HG03159 (cell line): ENCODE data around the gene FRAS1.
"Not testable (repeated sequence)": the region's sequence is repeated elsewhere in the genome, so short reads cannot be mapped to it uniquely, and the experiment has no call there.

ENCODE experiments used
- ATAC-seq: cut with Tn5 transposase; IDR thresholded peaks from one replicate; pipeline ENCODE4 v1.9.1; 2021; ENCODE audit warnings: mild to moderate bottlenecking, moderate library complexity; ENCODE audit not compliant: unreplicated experiment

FRAS1 gene

DNA sequence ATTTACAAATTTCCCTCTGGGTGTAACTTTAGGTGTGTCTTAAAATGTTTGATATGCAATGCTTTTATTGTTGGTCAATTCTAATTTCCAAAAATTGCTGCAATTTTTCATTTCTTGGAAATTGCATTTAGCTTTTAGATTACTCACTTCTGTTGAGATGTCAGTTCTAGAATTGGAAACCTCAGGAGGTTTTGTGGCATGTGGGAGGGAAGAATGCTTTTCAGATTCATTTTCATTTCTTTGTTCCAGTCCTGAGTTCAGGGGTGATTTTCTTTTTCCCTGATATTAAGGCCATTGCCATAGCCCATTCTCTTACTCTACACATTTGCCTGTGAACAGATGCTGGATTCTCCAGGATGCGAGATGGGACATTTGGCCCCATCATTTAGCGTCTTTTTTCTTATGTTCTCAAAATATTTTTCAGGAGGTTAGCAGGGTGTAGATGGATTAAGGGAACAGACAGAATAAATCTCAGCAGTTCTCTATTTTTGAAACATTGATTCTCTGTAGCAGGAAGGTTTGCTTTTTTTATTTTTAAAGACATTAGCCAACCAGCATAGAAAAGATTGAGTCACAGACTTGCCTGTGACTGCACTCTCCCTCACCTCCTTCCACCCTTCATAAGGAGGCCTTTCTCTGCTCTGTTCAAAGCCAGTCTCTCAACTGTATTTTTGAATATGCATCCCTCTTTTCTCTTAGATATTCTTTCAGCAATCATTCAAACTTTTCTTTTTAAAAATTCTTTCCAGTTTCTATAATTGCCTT lies 256.0 kb downstream of the FRAS1 start:
- no peak for ATAC-seq

DNA sequence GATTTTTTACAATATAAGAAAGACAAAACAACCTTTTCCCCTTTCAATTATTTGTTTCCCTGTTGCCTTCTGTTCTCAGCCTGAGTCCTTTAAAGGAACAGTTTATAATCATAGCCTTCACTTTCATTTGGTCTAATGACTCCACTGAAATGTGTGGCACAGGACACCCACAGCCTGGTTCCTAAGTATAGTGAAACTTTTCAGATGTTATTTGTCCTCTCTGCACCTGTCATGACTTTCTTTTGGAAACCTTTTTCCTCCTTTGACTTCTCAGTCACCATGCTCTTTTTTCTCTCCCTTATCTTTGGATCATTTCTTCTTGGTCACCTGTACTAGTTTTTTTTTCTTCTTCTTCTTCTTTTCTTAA lies 256.6 kb downstream of the FRAS1 start:
- no peak for ATAC-seq

DNA sequence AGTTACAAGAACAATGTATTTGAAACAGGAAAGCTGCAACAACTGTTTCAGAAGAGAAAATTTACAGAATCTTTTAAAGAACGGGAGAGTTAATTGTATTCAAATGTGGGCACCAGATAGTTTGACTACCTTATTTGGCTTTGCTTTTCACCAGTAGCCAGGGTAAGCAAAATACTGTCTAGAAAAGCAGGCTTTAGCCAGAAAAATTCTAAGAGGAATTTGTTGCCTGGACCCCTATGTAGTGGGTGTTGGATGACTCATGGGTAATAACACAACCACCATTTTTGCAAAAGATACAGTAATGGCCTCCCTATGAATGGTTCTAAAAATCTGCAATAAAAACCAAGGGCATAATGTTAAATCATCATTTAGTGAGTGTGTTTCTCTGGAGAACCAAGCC lies 261.0 kb downstream of the FRAS1 start:
- no peak for ATAC-seq

DNA sequence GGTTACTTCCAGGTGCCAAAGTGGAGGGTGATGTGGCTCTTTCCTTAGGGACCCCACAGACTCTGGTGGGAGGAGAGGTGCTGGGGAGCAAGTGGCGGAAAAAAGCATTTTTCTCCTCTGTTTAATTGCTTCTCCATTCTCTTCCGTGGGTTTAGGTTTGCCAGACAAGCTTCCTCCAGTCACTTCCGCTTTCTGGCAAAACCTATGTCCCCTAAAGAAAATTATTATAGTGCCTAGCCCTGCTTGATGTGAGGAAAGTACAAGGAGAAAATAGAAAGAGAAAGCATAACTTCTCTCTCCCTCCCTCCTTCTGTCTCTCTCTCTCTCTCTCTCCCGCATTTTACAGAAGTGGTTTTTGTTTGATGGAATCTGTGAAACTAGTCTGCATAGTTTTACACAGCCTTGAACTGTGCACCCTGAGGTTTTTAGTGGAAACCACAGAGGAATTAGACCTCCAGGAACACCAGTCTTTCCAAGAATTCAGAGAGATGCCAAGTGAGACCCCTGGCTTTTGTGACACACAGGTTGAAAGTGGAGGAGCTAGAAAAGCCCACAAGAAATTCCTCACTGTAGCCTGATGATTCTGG lies 263.3 kb downstream of the FRAS1 start:
- ATAC-seq, result no peak

DNA sequence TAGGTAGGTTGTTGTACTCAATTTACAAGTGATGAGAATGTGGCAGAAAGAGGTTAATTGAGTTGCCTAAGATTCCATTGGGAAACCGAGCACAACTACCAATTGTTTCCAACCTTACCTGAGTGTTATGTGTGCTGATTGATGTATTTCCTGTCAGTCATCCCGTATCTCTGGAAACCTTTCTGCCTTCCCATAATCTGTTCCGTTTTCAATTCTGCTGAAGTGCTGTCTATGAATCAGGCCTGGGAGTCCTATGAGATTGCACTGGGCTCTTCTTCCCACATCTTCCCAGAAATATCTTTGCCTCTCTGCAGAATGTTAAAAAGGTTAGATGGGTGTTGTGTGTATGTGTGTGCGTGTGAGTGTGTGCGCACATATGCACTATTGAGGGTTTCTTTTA lies 264.9 kb downstream of the FRAS1 start:
- ATAC-seq, result no peak

DNA sequence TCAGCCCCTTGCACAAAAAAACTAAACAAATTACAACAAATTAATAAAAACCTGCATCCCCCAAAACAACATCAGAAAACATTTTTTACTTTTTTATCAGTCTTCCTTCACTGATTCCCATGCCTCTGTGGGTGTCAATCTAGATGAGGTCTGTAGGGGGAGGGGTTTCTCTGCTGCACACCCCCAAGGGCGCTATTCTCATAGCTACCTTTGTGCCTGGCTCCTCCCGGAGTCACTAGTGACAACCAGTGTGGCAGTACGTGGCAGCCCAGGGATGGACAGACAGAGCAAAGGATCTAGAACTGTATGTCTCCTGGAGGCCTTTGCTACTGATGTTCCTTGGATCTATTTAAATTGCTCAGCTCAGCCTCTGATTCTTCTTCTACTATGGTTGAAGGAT lies 266.3 kb downstream of the FRAS1 start:
- ATAC-seq, result no peak

DNA sequence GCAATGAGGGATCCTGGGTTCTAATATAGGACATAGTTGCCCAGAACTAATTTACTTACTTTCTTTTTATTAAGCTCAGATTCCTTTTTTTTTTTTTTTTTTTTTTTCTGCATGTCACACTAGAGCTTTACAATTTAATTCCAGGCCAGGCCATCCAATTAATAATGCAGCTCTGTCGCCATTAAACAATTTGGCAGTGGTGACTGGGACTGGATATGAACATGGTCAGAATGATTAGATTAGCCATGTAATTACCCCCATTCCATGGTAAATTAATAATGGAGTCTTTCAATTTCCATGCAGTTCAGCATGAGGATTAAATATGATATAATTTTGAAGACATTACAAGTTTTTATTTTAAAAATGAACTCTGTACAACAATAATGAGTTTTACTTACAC lies 267.5 kb downstream of the FRAS1 start:
- ATAC-seq, result no peak

DNA sequence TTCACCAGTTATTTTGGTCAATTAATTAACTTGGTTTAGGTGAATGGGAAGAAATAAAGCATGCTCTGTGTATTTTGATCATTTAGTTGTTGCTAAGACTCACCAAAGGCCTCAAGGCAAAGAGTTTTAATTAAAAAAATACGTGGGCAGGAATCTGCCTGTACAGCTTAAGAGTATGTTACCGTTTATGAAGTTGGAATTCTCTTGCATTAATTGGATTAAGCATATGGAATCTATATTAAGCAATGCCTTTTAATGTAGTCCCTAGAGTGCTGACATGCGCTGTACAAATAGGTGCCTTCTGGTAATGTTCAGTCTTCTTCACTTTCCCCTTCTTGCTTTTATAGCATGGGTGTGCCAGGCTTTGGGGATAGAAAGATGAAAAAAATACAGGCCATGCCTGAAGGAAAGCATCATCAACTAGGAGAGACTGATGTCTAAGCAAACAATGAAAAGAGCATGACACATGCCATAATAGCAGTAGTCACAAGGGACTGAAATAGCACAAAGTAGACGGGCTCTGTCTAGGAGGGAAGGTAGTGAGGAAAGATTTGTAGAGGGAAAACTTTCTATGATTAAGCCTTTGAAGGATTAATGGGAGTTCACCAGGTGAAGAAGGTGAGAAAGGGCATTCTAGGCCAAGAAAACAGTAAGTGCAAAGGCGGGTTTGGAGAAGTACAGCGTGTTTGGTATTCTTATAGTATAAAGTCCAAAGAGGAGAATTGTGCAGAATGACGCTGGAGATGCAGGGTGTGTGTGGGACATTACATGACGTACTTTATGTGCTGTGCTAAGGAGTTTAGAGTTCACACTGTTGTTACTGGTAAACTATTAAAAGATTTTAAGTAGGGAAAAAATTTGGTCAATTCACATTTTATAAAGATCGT lies 268.4 kb downstream of the FRAS1 start:
- no peak for ATAC-seq

DNA sequence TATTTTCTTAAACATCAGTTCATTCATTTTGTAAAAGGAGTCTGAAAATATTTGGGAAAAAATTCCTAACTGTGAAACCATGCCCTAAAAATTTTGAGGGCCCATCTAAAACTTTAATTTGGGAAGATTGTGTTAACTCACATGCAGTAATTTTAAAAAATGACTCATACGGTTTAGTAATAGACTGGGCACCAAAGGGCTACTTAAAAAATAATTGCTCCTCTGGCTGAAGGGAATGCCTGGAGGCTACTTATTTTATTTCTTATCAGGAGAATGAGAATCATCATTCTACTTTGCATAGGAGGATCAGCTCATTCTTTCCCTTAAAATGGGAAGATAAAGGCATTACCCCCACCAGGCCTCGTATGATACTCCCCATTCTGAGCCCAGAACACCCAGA lies 271.5 kb downstream of the FRAS1 start:
- not testable (repeated sequence) for ATAC-seq

DNA sequence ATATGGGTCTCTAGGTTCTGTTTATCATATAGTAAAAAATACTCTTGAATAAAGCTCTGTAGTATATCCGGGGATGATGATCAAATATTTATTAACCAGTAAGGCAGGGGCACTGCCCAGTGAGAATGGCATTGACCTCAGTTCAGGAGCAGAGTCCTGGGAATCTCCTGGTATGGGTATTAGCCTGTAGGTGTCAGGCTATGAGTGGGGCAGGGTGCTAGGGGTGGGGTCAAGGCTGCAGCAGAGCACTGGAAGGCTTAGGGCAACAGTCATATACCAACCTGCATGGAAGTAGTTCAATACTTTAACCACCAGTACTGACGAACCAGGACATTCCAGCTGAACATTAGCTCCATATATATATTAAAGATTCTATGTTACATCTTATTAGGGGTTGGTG lies 274.1 kb downstream of the FRAS1 start:
- ATAC-seq, result no peak

DNA sequence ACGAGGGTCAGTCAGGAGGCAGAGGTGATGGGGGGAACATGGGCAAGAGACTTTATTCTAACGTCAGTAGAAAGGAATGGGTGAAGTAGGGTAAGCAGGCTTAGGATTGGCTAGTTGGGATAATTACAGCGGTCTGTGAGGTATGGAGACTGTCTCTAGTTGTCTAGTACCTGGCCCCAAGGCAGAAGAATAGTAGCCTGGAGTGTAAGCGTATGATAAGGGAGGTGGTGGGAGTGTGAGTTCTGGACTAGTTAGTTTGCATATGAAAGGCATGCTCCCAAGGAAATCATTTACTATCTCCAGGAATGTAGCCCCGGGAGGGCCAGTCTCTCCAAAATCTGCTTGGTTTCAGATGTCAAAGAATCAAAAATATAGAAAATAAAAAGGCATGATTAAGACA lies 274.8 kb downstream of the FRAS1 start:
- ATAC-seq, result no peak

DNA sequence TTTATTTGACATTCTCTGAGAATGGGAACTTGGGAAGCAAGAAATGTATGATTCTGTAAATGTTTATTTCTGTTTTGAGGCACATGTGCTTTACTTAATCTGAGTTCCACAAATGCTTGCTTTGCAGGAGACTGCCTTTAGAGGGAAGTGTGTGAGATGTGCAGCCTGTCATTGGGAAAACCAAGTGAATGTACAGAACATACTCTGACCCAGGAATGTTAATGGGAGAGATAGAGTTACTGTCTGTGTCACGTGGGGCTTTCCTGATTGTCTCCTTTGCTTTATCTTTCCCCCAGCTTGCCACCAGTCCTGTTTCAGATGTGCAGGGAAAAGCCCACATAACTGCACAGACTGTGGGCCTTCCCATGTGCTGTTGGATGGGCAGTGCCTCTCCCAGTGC lies 275.9 kb downstream of the FRAS1 start:
- no peak for ATAC-seq

DNA sequence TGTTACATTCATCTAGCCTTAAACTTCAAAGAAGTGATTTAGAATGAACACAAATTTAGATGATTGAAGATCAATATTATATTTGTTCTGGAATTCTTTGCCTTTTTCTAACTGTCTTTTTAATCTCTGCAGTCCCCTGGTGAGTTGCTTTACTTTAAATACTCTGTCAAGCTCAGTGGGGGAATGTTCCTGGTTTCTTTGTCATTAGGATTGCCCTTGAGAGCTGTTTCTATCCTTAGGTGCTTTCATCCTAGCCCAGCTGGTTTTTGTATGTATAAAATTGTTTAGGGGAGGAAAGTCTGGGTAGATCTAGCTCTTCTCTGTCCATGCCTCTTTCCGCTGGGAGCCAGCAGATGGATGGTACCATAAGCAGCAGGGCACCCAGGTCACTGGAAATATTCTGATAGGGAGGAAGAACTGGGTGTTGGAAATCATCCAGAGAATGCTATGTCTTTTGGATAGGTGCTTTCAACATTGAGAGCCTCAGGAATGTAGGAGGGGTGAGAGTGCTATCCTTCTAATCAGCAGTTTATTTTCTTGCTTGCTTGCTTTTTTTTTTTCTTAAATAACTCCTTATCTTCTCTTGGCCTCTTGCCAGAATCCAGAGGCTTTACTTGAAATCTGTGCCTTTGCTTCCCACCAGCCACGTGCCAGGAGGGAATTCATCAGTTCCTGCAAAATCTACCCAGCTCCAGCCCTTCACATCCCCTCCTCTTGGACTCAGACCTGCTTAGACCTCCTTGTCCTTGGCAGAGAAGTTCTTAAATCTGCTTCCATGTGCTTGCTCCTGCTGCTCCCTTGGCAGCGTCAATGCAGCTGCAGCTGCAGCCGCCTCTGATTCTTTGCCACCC lies 279.2 kb downstream of the FRAS1 start:
- ATAC-seq, result no peak

DNA sequence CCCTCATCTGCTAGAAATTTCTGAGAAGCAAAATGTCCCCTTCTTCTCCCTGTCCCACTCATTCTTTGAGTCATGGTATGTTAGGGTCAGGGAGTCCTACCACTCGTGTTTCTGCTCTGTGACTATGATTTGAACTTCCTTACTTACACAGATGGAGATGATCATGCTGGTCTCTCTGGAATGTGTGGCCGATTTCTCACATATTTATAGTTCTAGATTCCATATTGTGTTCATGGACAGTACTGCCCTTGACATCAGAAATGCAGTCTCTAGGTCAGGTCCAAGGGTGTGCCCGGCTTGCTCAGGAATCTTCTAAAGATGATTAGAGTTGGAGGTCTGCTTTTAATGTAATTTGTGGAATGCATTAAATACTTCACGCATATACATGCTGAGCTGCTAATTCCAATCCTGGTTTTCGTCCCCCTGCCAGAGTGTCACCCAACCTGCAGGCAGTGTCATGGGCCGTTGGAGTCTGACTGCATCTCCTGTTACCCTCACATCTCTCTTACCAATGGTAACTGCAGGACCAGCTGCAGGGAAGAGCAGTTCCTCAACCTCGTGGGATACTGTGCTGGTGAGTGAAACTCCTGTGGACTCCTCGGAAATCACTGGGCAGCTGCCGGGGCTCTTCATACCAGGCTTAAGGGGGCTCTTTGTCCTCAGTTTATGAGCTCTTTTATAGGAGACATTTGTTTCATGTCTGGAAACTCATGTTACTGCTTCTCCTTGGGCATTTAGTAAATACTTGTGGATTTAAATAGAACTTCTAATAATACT lies 280.3 kb downstream of the FRAS1 start:
- no peak for ATAC-seq

DNA sequence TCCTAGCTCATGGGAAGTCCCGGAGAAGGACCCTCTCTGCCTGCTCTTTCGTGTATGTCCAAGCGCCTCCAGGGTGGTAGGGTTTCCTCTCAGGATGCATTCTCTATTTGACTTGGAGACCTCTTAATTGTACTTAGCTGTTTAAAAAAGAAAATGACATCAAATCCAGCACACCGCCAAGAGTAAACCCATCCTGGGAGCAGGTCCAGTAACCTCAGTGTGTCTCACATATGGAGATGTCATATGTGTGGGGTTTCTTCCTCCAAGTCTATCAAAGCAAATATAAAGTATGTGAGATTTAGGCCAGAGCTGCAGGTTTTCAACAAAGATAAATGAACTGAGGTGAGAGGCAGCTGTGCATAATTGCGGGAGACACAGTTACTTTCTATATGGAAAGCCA lies 285.0 kb downstream of the FRAS1 start:
- no peak for ATAC-seq

DNA sequence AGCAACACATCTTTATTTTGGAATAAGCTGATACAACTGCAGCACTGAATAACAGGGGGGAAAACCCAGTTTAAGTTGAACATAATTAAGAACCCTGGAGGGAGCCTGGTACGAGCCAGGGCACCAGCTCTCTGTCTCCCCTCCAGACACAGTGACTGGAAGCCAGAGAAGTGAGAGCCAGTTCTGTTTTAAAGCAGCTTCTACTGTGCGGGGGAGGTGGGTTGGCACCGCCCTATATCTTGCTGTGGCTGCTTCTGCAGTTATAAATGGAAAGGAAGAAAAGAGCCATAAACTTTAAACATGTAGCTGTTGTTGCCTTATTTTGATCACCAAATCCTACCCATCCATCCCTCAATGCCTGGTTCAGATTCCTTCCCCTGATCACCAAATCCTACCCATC lies 286.6 kb downstream of the FRAS1 start:
- no peak for ATAC-seq

DNA sequence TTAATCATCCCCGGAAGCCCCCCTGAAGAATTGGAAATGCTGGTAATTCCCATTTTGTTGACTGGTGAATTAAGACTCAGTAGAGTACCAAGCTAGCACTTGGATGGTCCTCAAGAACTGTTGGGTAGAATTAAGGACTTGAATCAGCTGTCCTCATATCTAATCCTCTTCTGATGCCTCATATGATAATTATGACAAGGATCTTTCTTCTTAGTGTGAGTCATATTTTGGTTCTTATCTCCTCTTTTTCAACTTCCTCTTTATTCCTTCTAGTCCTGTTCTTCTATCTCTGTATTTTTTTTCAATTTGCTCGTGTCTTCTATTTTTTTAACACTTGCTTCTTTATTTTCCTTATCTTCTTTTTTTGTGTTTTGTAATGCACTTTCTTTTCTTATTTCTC lies 288.1 kb downstream of the FRAS1 start:
- no peak for ATAC-seq

DNA sequence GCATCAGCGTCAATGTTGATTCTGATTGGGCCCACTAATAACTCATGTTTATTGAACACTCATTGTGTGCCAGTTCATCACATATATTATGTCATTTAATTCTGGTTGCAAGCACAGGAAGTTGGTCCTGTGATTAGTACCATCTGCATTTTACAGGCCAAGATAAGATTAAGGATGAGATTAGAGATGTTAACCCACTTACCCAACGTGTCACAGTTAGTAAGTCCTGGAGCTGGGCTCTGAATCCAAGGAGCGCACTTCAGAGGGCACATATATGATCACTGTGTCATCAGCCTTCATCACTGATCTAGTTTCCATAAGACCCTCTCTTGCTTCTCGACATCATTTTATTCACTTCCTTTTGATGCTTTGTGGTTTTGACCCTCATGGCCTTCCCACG lies 289.1 kb downstream of the FRAS1 start:
- no peak for ATAC-seq

DNA sequence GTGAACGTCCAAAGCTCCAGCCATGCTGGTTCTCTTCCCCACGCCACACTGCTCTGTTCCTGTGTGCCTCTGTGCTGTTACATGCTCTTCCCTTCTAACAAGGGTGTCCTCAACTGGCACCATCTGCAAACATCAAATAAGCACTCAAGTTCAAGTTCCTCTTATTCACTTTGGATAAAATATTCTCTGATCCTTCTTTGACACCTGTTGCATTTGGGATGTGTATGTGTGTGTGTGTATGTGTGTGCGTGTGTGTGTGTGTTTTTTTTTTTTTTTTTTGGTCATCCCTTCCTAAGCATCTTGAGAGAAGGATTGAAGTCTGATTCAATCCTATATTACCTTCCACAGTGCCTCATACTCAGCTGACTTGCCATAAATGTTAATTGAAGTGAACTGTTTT lies 290.4 kb downstream of the FRAS1 start:
- ATAC-seq, result no peak

DNA sequence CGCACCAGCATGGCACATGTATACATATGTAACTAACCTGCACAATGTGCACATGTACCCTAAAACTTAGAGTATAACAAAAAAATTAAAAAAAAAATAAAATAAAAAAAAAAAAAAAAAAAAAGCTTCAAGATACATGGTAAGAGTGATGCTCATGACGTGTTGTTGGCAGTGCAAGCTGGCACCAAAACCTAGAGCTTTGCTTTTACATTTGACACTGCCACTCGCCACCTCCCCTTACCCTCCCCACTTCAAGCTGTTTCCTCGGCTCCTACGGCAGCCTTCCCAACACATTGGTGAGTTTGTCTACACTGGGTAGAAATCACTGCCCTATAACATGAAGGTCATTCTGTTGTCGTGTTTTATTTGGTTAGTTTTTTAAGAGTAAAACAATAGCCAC lies 296.8 kb downstream of the FRAS1 start:
- no peak for ATAC-seq
